Measurements from ENCODE around the gene THY1.

DNA sequence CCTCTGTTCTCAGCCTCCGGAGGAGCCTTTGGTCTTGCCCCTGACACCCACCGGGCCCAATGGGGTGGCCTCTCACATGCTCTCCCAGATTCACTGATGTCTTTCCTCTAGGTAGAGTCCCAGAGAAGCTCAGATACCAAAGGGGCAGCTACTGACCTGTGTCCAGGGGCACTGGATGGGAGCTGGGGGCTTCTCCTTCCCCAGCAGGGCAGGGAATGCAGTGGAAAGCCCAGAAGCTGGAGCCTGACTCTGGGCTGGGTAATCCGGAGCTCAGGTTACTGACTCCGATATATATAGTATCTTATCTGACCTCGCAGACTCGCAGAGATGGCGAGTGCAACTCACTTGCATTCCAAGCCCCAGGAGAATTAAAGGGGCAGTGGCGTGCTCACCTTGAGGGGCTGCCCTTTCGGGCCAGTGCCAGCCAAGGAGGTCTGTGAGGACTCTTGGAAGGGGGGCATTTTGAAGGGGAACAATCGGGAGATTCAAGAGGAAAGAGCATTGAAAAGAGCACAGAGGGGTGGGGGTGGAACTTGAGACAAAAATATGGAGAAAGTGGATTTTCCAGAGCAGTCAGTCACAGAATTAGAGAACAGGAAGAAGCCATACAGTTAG lies 44.0 kb downstream of the THY1 start:
- TF ChIP-seq POLR2A (IDR thresholded peaks at IDR 0.05; ENCODE audit: low read length) (no peak), GATA1 (IDR thresholded peaks at IDR 0.05; ENCODE audit: low read depth, low read length) (no peak)

Data from erythroblast (primary cell).